ENCODE measurements around the gene IFI44.

Gene IFI44

DNA sequence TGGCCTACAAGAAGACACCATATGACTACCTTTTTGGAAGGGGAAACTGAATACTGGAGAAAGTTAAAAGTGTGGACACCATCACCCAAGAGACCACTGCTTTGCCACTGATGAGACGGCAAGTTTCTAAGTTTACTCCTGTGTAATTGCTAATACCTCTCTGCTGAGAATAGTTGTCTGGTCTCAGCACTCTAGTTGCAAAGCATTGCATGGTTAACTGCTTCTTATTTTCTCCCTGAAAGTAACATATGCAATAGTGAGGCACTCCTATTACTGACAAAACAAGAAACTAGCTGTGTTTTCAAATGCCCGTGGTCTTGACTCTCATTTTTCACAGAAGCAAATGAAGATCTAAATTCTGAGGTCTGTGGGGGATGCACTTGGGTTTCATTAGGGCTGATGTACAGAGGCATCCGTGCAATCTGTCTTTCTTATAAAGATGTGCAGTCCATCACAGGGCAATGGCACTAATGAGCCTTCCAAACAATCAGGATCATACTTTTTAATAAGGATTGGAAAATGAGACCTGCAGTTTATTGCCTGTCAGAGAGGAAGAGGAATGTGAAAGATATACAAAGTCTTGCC lies 62.9 kb downstream of the IFI44 start:
- Histone ChIP-seq H3K27ac (ENCODE audit: low read depth, low read length) (no peak overlapping the region), H3K9me3 (ENCODE audit: low read length) (no peaks in the 10 kb centered on the region), H3K4me1 (ENCODE audit: insufficient read depth, low read length) (no peaks in the 10 kb centered on the region), H3K27me3 (ENCODE audit: control insufficient read depth in 1 of 2, insufficient read depth in 2 of 2, low read length in 2 of 2) (no peaks in the 10 kb centered on the region), H3K9ac (ENCODE audit: low read length) (no peak overlapping the region), H3K4me3 (ENCODE audit: low read depth in 1 of 2, low read length in 2 of 2) (no peak overlapping the region), H3K36me3 (ENCODE audit: insufficient read depth, low read length) (no peaks in the 10 kb centered on the region)

DNA sequence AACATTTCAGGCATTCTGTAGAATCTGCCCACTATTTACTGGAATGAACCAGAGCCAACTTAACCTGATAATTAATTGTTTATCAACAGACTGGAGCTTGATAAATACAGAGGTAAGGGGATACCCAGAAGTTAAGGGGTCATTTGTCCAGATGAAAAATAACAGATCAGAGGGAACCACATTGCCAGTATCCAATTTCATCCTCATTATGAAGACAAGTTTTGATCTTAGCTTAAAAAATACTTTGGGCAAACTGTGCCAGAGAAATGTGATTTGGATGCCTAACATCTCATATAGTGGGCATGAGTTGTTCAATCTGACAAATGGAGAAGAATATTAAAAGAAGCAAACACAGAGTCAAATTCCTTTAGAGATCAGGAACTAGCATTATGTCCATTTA lies 63.7 kb downstream of the IFI44 start:
- Histone ChIP-seq H3K27me3 (ENCODE audit: control insufficient read depth in 1 of 2, insufficient read depth in 2 of 2, low read length in 2 of 2) (no peaks in the 10 kb centered on the region), H3K9me3 (ENCODE audit: low read length) (no peaks in the 10 kb centered on the region), H3K36me3 (ENCODE audit: insufficient read depth, low read length) (no peaks in the 10 kb centered on the region), H3K4me1 (ENCODE audit: insufficient read depth, low read length) (no peaks in the 10 kb centered on the region), H3K9ac (ENCODE audit: low read length) (no peak overlapping the region), H3K4me3 (ENCODE audit: low read depth in 1 of 2, low read length in 2 of 2) (no peak overlapping the region), H3K27ac (ENCODE audit: low read depth, low read length) (no peak overlapping the region)
